HUES48 (cell line): Measurements from ENCODE around the gene LCE5A.

Experiments used
- H3K27ac ChIP-seq: one replicate; pipeline ENCODE4 v1.7.0; 2013; ENCODE audit warnings: low read depth, low read length, inconsistent platforms
- H3K27me3 ChIP-seq: 2 replicates; pipeline ENCODE4 v1.6.1; 2013; ENCODE audit warnings: mild to moderate bottlenecking, low read length; ENCODE audit not compliant: control insufficient read depth, insufficient read depth
- H3K36me3 ChIP-seq: 2 replicates; pipeline ENCODE4 v1.6.1; 2013; ENCODE audit warnings: low read length; ENCODE audit not compliant: control insufficient read depth, insufficient read depth
- H3K4me1 ChIP-seq: 2 replicates; pipeline ENCODE4 v1.6.1; 2013; ENCODE audit warnings: mild to moderate bottlenecking, low read length; ENCODE audit not compliant: control insufficient read depth, insufficient read depth
- H3K4me3 ChIP-seq: 2 replicates; pipeline ENCODE4 v1.5.1; 2013; ENCODE audit warnings: mild to moderate bottlenecking, low read depth, low read length
- H3K9ac ChIP-seq: 2 replicates; pipeline ENCODE4 v1.6.1; 2013; ENCODE audit warnings: mild to moderate bottlenecking, low read depth, low read length, moderate library complexity
- H3K9me3 ChIP-seq: 2 replicates; pipeline ENCODE4 v1.6.1; 2013; ENCODE audit warnings: low read length; ENCODE audit not compliant: control insufficient read depth, insufficient read depth

Gene LCE5A

GRCh38 chr1:152495066-152495675 is 15.4 kb upstream of the LCE5A start:
- H3K36me3 ChIP-seq: no peaks in the 10 kb centered on the region
- H3K9ac ChIP-seq: no peak overlapping the region
- no peaks in the 10 kb centered on the region for H3K4me1 ChIP-seq
- H3K4me3 ChIP-seq: no peak overlapping the region
- no peaks in the 10 kb centered on the region for H3K27me3 ChIP-seq
- no peak overlapping the region for H3K27ac ChIP-seq
- peaks cover 84% of the 10 kb centered on the region for H3K9me3 ChIP-seq

GRCh38 chr1:152497273-152497672 is 13.3 kb upstream of the LCE5A start:
- Histone ChIP-seq H3K9me3 (peaks cover 96% of the 10 kb centered on the region), H3K4me1 (no peaks in the 10 kb centered on the region), H3K9ac (no peak overlapping the region), H3K4me3 (no peak overlapping the region), H3K36me3 (no peaks in the 10 kb centered on the region), H3K27ac (no peak overlapping the region), H3K27me3 (no peaks in the 10 kb centered on the region)

GRCh38 chr1:152501704-152502103 is 8.9 kb upstream of the LCE5A start:
- Histone ChIP-seq H3K9me3 (peaks cover 98% of the 10 kb centered on the region), H3K4me1 (no peaks in the 10 kb centered on the region), H3K27me3 (no peaks in the 10 kb centered on the region), H3K4me3 (no peak overlapping the region), H3K27ac (no peak overlapping the region), H3K36me3 (no peaks in the 10 kb centered on the region), H3K9ac (no peak overlapping the region)

GRCh38 chr1:152502496-152503180 is 8.0 kb upstream of the LCE5A start:
- H3K27me3 ChIP-seq: no peaks in the 10 kb centered on the region
- H3K9ac ChIP-seq: no peak overlapping the region
- H3K4me3 ChIP-seq: no peak overlapping the region
- H3K4me1 ChIP-seq: no peaks in the 10 kb centered on the region
- H3K36me3 ChIP-seq: no peaks in the 10 kb centered on the region
- H3K9me3 ChIP-seq: peaks cover 98% of the 10 kb centered on the region
- no peak overlapping the region for H3K27ac ChIP-seq

DNA sequence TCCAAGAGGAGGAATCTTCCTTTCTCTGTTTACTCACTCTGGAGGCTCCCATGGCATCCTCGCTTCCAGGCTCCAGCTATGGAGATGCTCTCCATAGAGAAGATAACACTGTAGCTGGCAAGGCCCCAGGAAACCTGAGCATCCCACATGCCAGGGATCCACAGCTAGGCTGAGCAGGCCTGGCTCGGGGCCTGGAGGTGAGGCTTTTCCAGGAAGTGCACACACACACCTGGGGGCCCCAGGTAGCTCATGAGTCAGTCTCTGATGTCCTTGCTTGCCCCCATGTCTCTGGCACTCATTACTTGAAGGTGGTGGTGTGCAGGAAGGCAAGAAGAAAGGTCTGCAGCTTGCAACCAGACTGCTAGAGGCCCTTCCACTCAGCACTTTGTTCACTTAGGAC is 5.5 kb upstream of the LCE5A start:
- Histone ChIP-seq H3K27ac (no peak overlapping the region), H3K36me3 (no peaks in the 10 kb centered on the region), H3K4me3 (no peak overlapping the region), H3K9me3 (peaks cover 98% of the 10 kb centered on the region), H3K27me3 (no peaks in the 10 kb centered on the region), H3K9ac (no peak overlapping the region), H3K4me1 (no peaks in the 10 kb centered on the region)

GRCh38 chr1:152506899-152507498 is 3.6 kb upstream of the LCE5A start:
- Histone ChIP-seq H3K9me3 (peaks cover 96% of the 10 kb centered on the region), H3K9ac (no peak overlapping the region), H3K4me3 (no peak overlapping the region), H3K4me1 (no peaks in the 10 kb centered on the region), H3K36me3 (no peaks in the 10 kb centered on the region), H3K27ac (no peak overlapping the region), H3K27me3 (no peaks in the 10 kb centered on the region)

GRCh38 chr1:152511596-152511995 is 993 bp downstream of the LCE5A start:
- Histone ChIP-seq H3K9ac (no peak overlapping the region), H3K4me3 (no peak overlapping the region), H3K36me3 (no peaks in the 10 kb centered on the region), H3K27ac (no peak overlapping the region), H3K27me3 (no peaks in the 10 kb centered on the region), H3K9me3 (peaks cover 95% of the 10 kb centered on the region), H3K4me1 (no peaks in the 10 kb centered on the region)

GRCh38 chr1:152513081-152513480 is 2.5 kb downstream of the LCE5A start:
- Histone ChIP-seq H3K27ac (no peak overlapping the region), H3K27me3 (no peaks in the 10 kb centered on the region), H3K9ac (no peak overlapping the region), H3K9me3 (peaks cover 95% of the 10 kb centered on the region), H3K4me3 (no peak overlapping the region), H3K36me3 (no peaks in the 10 kb centered on the region), H3K4me1 (no peaks in the 10 kb centered on the region)

- no peaks in the 10 kb centered on the region for H3K4me1 ChIP-seq
- no peak overlapping the region for H3K4me3 ChIP-seq
- H3K9ac ChIP-seq: no peak overlapping the region
- H3K36me3 ChIP-seq: no peaks in the 10 kb centered on the region
- no peak overlapping the region for H3K27ac ChIP-seq
- peaks cover 95% of the 10 kb centered on the region for H3K9me3 ChIP-seq
- H3K27me3 ChIP-seq: no peaks in the 10 kb centered on the region
These were observed 4.3 kb downstream of the LCE5A start for GRCh38 chr1:152514715-152515433.

DNA sequence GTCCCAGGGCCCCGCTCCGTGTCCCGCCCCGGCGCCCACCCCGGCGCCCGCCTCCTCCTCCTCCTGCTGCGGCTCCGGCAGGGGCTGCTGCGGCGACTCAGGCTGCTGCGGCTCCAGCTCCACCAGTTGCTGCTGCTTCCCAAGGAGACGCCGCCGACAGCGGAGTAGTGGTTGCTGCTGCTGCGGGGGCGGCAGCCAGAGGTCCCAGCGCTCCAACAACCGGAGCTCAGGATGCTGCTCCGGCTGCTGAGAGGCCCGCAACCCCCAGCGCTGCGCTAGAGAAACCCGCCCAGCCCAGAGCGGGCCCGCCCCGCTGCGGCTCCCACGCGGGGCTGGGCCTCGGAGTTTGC is 4.8 kb downstream of the LCE5A start:
- Histone ChIP-seq H3K9ac (no peak overlapping the region), H3K4me3 (no peak overlapping the region), H3K9me3 (peaks cover 94% of the 10 kb centered on the region), H3K4me1 (no peaks in the 10 kb centered on the region), H3K36me3 (no peaks in the 10 kb centered on the region), H3K27me3 (no peaks in the 10 kb centered on the region), H3K27ac (no peak overlapping the region)

DNA sequence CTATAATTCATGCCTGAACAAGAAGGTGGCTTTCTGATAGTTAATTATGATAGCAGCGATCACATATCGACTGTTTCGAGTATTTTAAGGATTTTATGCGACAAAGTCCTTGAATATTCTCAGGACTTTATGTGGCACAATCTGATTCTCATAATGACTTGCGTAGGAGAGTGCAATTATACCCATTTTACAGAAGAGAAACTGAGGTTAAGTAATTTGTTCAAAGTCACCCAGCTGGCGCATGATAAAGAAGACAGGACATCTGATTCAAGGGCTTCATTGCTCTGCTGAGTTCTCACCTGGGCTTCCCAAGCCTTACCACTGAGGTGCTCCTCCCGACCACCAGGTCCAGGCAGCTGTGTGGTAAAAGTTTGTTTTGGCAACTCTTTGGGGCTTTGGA is 5.5 kb downstream of the LCE5A start:
- H3K4me3 ChIP-seq: no peak overlapping the region
- H3K36me3 ChIP-seq: no peaks in the 10 kb centered on the region
- H3K4me1 ChIP-seq: no peaks in the 10 kb centered on the region
- no peak overlapping the region for H3K9ac ChIP-seq
- H3K27ac ChIP-seq: no peak overlapping the region
- H3K9me3 ChIP-seq: peaks cover 95% of the 10 kb centered on the region
- H3K27me3 ChIP-seq: no peaks in the 10 kb centered on the region
